Loucy (cell line): Measurements from ENCODE around the gene CD9.

Experiments used
- H2AFZ ChIP-seq: fragments of 200-600 bp; sonication (generic); 2 replicates; pipeline ENCODE4 v1.6.0; 2016; ENCODE audit warnings: antibody characterized with exemption, mild to moderate bottlenecking, low read length, moderate library complexity
- H3F3A ChIP-seq: fragments of 200-600 bp; 2 replicates; pipeline ENCODE4 v1.6.0; 2016; ENCODE audit warnings: antibody characterized with exemption, low read depth, mild to moderate bottlenecking
- H3K27me3 ChIP-seq: fragments of 200-600 bp; sonication (generic); 2 replicates; pipeline ENCODE4 v1.6.1; 2014; ENCODE audit warnings: low read length, mild to moderate bottlenecking; ENCODE audit not compliant: insufficient read depth, poor library complexity, severe bottlenecking
- H3K36me3 ChIP-seq: fragments of 200-600 bp; sonication (generic); 2 replicates; pipeline ENCODE4 v1.6.1; 2016; ENCODE audit warnings: low read length; ENCODE audit not compliant: insufficient read depth
- H3K4me1 ChIP-seq: fragments of 200-600 bp; sonication (generic); 2 replicates; pipeline ENCODE4 v1.5.1; 2014; ENCODE audit warnings: low read length, mild to moderate bottlenecking; ENCODE audit not compliant: insufficient read depth, poor library complexity, severe bottlenecking
- H3K4me2 ChIP-seq: fragments of 200-600 bp; sonication (generic); 2 replicates; pipeline ENCODE4 v1.6.0; 2014; ENCODE audit warnings: antibody characterized with exemption, low read length, low read depth, mild to moderate bottlenecking; ENCODE audit not compliant: poor library complexity, severe bottlenecking
- H3K4me3 ChIP-seq: fragments of 200-600 bp; sonication (generic); 2 replicates; pipeline ENCODE4 v1.5.1; 2014; ENCODE audit warnings: low read length, mild to moderate bottlenecking, mixed read lengths; ENCODE audit not compliant: poor library complexity, severe bottlenecking
- H3K79me2 ChIP-seq: fragments of 200-600 bp; sonication (generic); 2 replicates; pipeline ENCODE4 v1.6.1; 2014; ENCODE audit warnings: low read length; ENCODE audit not compliant: insufficient read depth
- H3K9ac ChIP-seq: fragments of 200-600 bp; sonication (generic); 2 replicates; pipeline ENCODE4 v1.6.0; 2014; ENCODE audit warnings: mild to moderate bottlenecking, low read depth, low read length, moderate library complexity; ENCODE audit not compliant: poor library complexity, severe bottlenecking
- H3K9me2 ChIP-seq: fragments of 200-600 bp; sonication (generic); replicated peaks from 2 replicates; pipeline ENCODE4 v1.6.1; 2016; ENCODE audit warnings: low read depth, low read length, mixed read lengths
- H3K9me3 ChIP-seq: fragments of 200-600 bp; sonication (generic); 2 replicates; pipeline ENCODE4 v1.6.1; 2014; ENCODE audit warnings: mild to moderate bottlenecking, antibody characterized with exemption, low read length, low read depth; ENCODE audit not compliant: insufficient read depth
- H4K20me1 ChIP-seq: fragments of 200-600 bp; sonication (generic); 2 replicates; pipeline ENCODE4 v1.6.0; 2014; ENCODE audit warnings: antibody characterized with exemption, low read length, mild to moderate bottlenecking; ENCODE audit not compliant: insufficient read depth, poor library complexity, severe bottlenecking
- CTCF ChIP-seq: fragments of 200-600 bp; sonication (generic); conservative IDR thresholded peaks from 2 replicates; pipeline ENCODE4 v1.5.1; 2014; ENCODE audit warnings: mild to moderate bottlenecking, antibody characterized with exemption, low read length
- EZH2phosphoT487 ChIP-seq: fragments of 200-600 bp; IDR thresholded peaks from 2 replicates; pipeline ENCODE4 v1.6.1; 2018; ENCODE audit warnings: antibody characterized with exemption, mild to moderate bottlenecking, moderate library complexity, borderline replicate concordance

CD9 gene

GRCh38 chr12:6161124-6161882 is 38.9 kb upstream of the CD9 start:
- Histone ChIP-seq H3K4me1 (peaks cover 19% of the 10 kb centered on the region), H3K79me2 (no peaks in the 10 kb centered on the region), H3K9me2 (no peaks in the 10 kb centered on the region), H3K4me3 (no peak overlapping the region), H2AFZ (no peak overlapping the region), H3K9me3 (no peaks in the 10 kb centered on the region), H3K4me2 (no peak overlapping the region), H3F3A (no peaks in the 10 kb centered on the region), H3K36me3 (no peaks in the 10 kb centered on the region), H3K27me3 (no peaks in the 10 kb centered on the region), H3K9ac (no peak overlapping the region), H4K20me1 (no peaks in the 10 kb centered on the region)
- TF ChIP-seq CTCF (no peak), EZH2phosphoT487 (no peak)

GRCh38 chr12:6163416-6164060 is 36.7 kb upstream of the CD9 start:
- Histone ChIP-seq H3K4me3 (no peak overlapping the region), H3K4me2 (no peak overlapping the region), H3K27me3 (no peaks in the 10 kb centered on the region), H4K20me1 (no peaks in the 10 kb centered on the region), H3K36me3 (no peaks in the 10 kb centered on the region), H3K79me2 (no peaks in the 10 kb centered on the region), H3K9me3 (no peaks in the 10 kb centered on the region), H2AFZ (no peak overlapping the region), H3K9ac (no peak overlapping the region), H3K4me1 (peaks cover 10% of the 10 kb centered on the region), H3K9me2 (no peaks in the 10 kb centered on the region), H3F3A (no peaks in the 10 kb centered on the region)
- TF ChIP-seq EZH2phosphoT487 (no peak), CTCF (no peak)

DNA sequence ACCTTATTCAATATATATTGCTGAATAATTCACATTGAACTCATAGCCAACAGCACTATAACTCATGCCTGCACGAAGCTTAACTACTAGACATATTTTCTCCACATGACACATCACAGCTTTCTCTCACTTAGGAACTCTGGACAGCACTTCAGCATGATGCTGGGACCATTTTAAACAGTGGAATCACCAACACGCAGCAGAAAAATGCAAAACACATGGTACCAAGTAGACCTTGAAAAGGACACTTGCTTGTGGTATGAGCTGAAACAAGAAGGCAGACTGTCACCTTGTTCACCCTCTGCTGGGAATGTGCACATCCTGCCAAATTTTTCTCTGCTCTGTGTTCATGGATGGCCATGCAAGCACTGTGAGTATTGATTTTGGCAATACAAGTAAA is 34.8 kb upstream of the CD9 start:
- peaks cover 1% of the 10 kb centered on the region for H3K4me1 ChIP-seq
- no peak for TF ChIP-seq EZH2phosphoT487
- no peak for TF ChIP-seq CTCF

More for the DNA sequence above, 34.8 kb upstream of the CD9 start:
- H3F3A ChIP-seq, result no peaks in the 10 kb centered on the region
- no peak overlapping the region for H3K9ac ChIP-seq
- no peak overlapping the region for H3K4me2 ChIP-seq
- H2AFZ ChIP-seq, result no peak overlapping the region
- H3K9me2 ChIP-seq, result no peaks in the 10 kb centered on the region
- no peaks in the 10 kb centered on the region for H3K36me3 ChIP-seq
- H3K9me3 ChIP-seq, result no peaks in the 10 kb centered on the region
- H4K20me1 ChIP-seq, result no peaks in the 10 kb centered on the region
- no peaks in the 10 kb centered on the region for H3K79me2 ChIP-seq
- H3K4me3 ChIP-seq, result no peak overlapping the region
- H3K27me3 ChIP-seq, result no peaks in the 10 kb centered on the region
